HTERT RPE-1 (cell line): ENCODE results near the gene SELENOM.
"Not testable (repeated sequence)": the region's sequence is repeated elsewhere in the genome, so short reads cannot be mapped to it uniquely, and the experiment has no call there.

Experiments
- in situ Hi-C: fragments of 300-500 bp; cut with MboI; formaldehyde crosslinking; loops from 4 replicates; pipeline ENCODE4 v1.14.3; 2020; ENCODE audit warnings: low sequenced_read_pairs

SELENOM gene

GRCh38 chr22:31106731-31107177 lies 614 bp downstream of the SELENOM start:
- in situ Hi-C loops, result no loop called here

- in situ Hi-C loops, result no loop called here
Observed at GRCh38 chr22:31106001-31106571, 1.3 kb downstream of the SELENOM start.

GRCh38 chr22:31105282-31105929 lies 2.0 kb downstream of the SELENOM start:
- in situ Hi-C loops, result no loop called here

GRCh38 chr22:31104869-31105268 lies 2.5 kb downstream of the SELENOM start:
- in situ Hi-C loops, result no loop called here

- in situ Hi-C loops, result no loop called here
Observed at GRCh38 chr22:31103899-31104694, 3.3 kb downstream of the SELENOM start.

GRCh38 chr22:31103111-31103510 lies 4.3 kb downstream of the SELENOM start:
- in situ Hi-C loops, result no loop called here

- in situ Hi-C loops, result no loop called here
Observed at GRCh38 chr22:31102441-31103081, 4.8 kb downstream of the SELENOM start.

- in situ Hi-C loops, result no loop called here
Observed at GRCh38 chr22:31100762-31101525, 6.4 kb downstream of the SELENOM start.

GRCh38 chr22:31099841-31100761 lies 7.3 kb downstream of the SELENOM start:
- in situ Hi-C loops, result no loop called here

- in situ Hi-C loops, result no loop called here
Observed at GRCh38 chr22:31099386-31099785, 8.0 kb downstream of the SELENOM start.

- in situ Hi-C loops, result no loop called here
Observed at GRCh38 chr22:31098632-31099110, 8.7 kb downstream of the SELENOM start.

- in situ Hi-C loops, result no loop called here
Observed at GRCh38 chr22:31097941-31098631, 9.3 kb downstream of the SELENOM start.

GRCh38 chr22:31097539-31097938 lies 9.8 kb downstream of the SELENOM start:
- in situ Hi-C loops, result not testable (repeated sequence)

GRCh38 chr22:31096657-31097279 lies 10.6 kb downstream of the SELENOM start:
- in situ Hi-C loops, result no loop called here

GRCh38 chr22:31095637-31096249 lies 11.6 kb downstream of the SELENOM start:
- in situ Hi-C loops, result no loop called here

GRCh38 chr22:31094741-31095140 lies 12.6 kb downstream of the SELENOM start:
- in situ Hi-C loops, result no loop called here

- in situ Hi-C loops, result no loop called here
Observed at GRCh38 chr22:31094021-31094551, 13.3 kb downstream of the SELENOM start.
